HEK293 (cell line): Measurements from ENCODE around the gene PNCK.

Source experiments
- CTCF ChIA-PET: fragments of 350-600 bp; formaldehyde crosslinking; extraction: SDS; loops from one replicate; lab custom pipeline; 2021; ENCODE audit warnings: antibody characterized with exemption; lab: Yijun Ruan, JAX
- POLR2A ChIA-PET: fragments of 300-600 bp; formaldehyde crosslinking; extraction: SDS; loops from one replicate; lab custom pipeline; 2020; ENCODE audit warnings: antibody characterized with exemption, inconsistent platforms; lab: Yijun Ruan, JAX
- H3K27ac ChIP-seq: fragments of 200-500 bp; sonication (Bioruptor generic); 2 replicates; pipeline ENCODE4 v1.5.1; 2014; ENCODE audit warnings: low read depth, low read length, control low read depth, inconsistent platforms; ENCODE audit errors: extremely low read depth
- H3K36me3 ChIP-seq, 2 experiments: fragments of 200-500 bp in 1 of 2; sonication (Bioruptor generic) in 1 of 2; 1 replicate in 1 of 2; 2 replicates in 1 of 2; pipeline ENCODE4 v1.5.1; 2014 to 2017; ENCODE audit warnings: inconsistent platforms in 2 of 2, low read length in 2 of 2; ENCODE audit not compliant: control insufficient read depth in 2 of 2, insufficient read depth in 1 of 2
- H3K4me1 ChIP-seq: fragments of 200-500 bp; sonication (Bioruptor generic); 2 replicates; pipeline ENCODE4 v1.5.1; 2014; ENCODE audit warnings: mild to moderate bottlenecking, low read length, inconsistent platforms; ENCODE audit not compliant: control insufficient read depth, insufficient read depth
- H3K4me3 ChIP-seq: 2 replicates; pipeline ENCODE4 v1.5.1; 2011; ENCODE audit warnings: low read depth, mild to moderate bottlenecking, control low read depth, low read length, moderate library complexity
- H3K9me3 ChIP-seq: fragments of 200-500 bp; sonication (Bioruptor generic); 2 replicates; pipeline ENCODE4 v1.5.1; 2014; ENCODE audit warnings: low read depth, low read length, inconsistent platforms; ENCODE audit not compliant: control insufficient read depth, insufficient read depth
- GLIS2 ChIP-seq: fragments of 450-650 bp; formaldehyde crosslinking; IDR thresholded peaks from 2 replicates; pipeline ENCODE4 v1.5.1; 2016; ENCODE audit warnings: missing biosample characterization, missing genetic modification characterization
- KLF10 ChIP-seq: fragments of 450-650 bp; IDR thresholded peaks from 2 replicates; pipeline ENCODE4 v1.5.1; 2018; ENCODE audit warnings: missing biosample characterization, mild to moderate bottlenecking, missing genetic modification characterization
- YY2 ChIP-seq: fragments of 450-650 bp; formaldehyde crosslinking; IDR thresholded peaks from 2 replicates; pipeline ENCODE4 v1.5.1; 2016; ENCODE audit warnings: missing biosample characterization, missing genetic modification characterization
- ZBTB7A ChIP-seq: fragments of 450-650 bp; formaldehyde crosslinking; IDR thresholded peaks from 2 replicates; pipeline ENCODE4 v1.5.1; 2016; ENCODE audit warnings: low read depth, missing biosample characterization, missing genetic modification characterization
- ZNF211 ChIP-seq: fragments of 450-650 bp; formaldehyde crosslinking; IDR thresholded peaks from 2 replicates; pipeline ENCODE4 v1.5.1; 2016; ENCODE audit warnings: low read depth, missing biosample characterization, missing genetic modification characterization
- ZNF24 ChIP-seq: fragments of 450-650 bp; formaldehyde crosslinking; IDR thresholded peaks from 2 replicates; pipeline ENCODE4 v1.5.1; 2016; ENCODE audit warnings: missing biosample characterization, missing genetic modification characterization
- ZNF560 ChIP-seq: fragments of 450-650 bp; formaldehyde crosslinking; IDR thresholded peaks from 2 replicates; pipeline ENCODE4 v1.5.1; 2017; ENCODE audit warnings: missing biosample characterization, missing genetic modification characterization, borderline replicate concordance
- ZNF561 ChIP-seq: fragments of 450-650 bp; IDR thresholded peaks from 2 replicates; pipeline ENCODE4 v1.5.1; 2018; ENCODE audit warnings: missing biosample characterization, missing genetic modification characterization, borderline replicate concordance
- ZNF600 ChIP-seq: fragments of 450-650 bp; formaldehyde crosslinking; IDR thresholded peaks from 2 replicates; pipeline ENCODE4 v1.5.1; 2016; ENCODE audit warnings: missing biosample characterization, missing genetic modification characterization
- ZNF623 ChIP-seq: fragments of 450-650 bp; formaldehyde crosslinking; IDR thresholded peaks from 2 replicates; pipeline ENCODE4 v1.5.1; 2016; ENCODE audit warnings: missing biosample characterization, missing genetic modification characterization
- ZNF660 ChIP-seq: fragments of 450-650 bp; IDR thresholded peaks from 2 replicates; pipeline ENCODE4 v1.5.1; 2018; ENCODE audit warnings: missing biosample characterization, mild to moderate bottlenecking, missing genetic modification characterization
- ZNF664 ChIP-seq: fragments of 450-650 bp; formaldehyde crosslinking; IDR thresholded peaks from 2 replicates; pipeline ENCODE4 v1.5.1; 2016; ENCODE audit warnings: missing biosample characterization, missing genetic modification characterization
- ZNF830 ChIP-seq: fragments of 450-650 bp; IDR thresholded peaks from 2 replicates; pipeline ENCODE4 v1.5.0; 2018; ENCODE audit warnings: missing biosample characterization, missing genetic modification characterization, low read depth, mild to moderate bottlenecking, moderate library complexity
- ZSCAN30 ChIP-seq: fragments of 450-650 bp; IDR thresholded peaks from 2 replicates; pipeline ENCODE4 v1.5.1; 2018; ENCODE audit warnings: missing biosample characterization, mild to moderate bottlenecking, missing genetic modification characterization, moderate library complexity
- TF ChIP-seq, protein P1 (sequence below): fragments of 450-650 bp; formaldehyde crosslinking; conservative IDR thresholded peaks from 2 replicates; pipeline ENCODE4 v1.5.1; 2016; ENCODE audit warnings: low read depth, missing biosample characterization, missing genetic modification characterization
- TF ChIP-seq, protein P2 (sequence below): fragments of 450-650 bp; IDR thresholded peaks from 2 replicates; pipeline ENCODE4 v1.5.1; 2018; ENCODE audit warnings: missing biosample characterization, missing genetic modification characterization
- TF ChIP-seq, protein P3 (sequence below): fragments of 450-650 bp; formaldehyde crosslinking; IDR thresholded peaks from 2 replicates; pipeline ENCODE4 v1.5.1; 2016; ENCODE audit warnings: missing biosample characterization, missing genetic modification characterization
- TF ChIP-seq, protein P4 (sequence below): fragments of 450-650 bp; formaldehyde crosslinking; IDR thresholded peaks from 2 replicates; pipeline ENCODE4 v1.5.1; 2016; ENCODE audit warnings: missing biosample characterization, missing genetic modification characterization
- TF ChIP-seq, protein P5 (sequence below): fragments of 450-650 bp; formaldehyde crosslinking; IDR thresholded peaks from 2 replicates; pipeline ENCODE4 v1.5.1; 2016; ENCODE audit warnings: missing biosample characterization, missing genetic modification characterization
- TF ChIP-seq, protein P6 (sequence below): fragments of 450-650 bp; formaldehyde crosslinking; IDR thresholded peaks from 2 replicates; pipeline ENCODE4 v1.5.1; 2016; ENCODE audit warnings: missing biosample characterization, missing genetic modification characterization

The PNCK gene

DNA sequence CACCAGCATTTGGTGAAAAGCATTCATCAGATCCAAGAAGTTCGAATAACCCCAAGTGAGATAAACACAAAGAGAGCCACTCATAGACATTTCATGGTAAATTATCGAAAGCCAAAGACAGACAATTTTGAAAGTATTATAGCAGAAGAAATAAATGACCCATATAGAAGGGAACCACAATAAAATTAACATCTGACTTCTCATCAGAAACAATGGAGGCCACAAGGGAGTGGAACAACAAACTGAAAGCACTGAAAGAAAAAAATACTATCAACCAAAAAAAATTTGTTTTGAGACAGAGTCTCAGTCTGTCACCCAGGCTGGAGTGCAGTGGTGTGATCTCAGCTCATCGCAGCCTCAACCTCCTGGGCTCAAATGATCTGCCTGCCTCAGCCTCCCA, 14.3 kb downstream of the PNCK start:
- TF ChIP-seq ZSCAN30 (tag by site-specific recombination) (no peak), GLIS2 (tag by site-specific recombination) (no peak), ZBTB7A (tag by site-specific recombination) (no peak), ZNF600 (no peak)
- TF ChIP-seq, protein P1, sequence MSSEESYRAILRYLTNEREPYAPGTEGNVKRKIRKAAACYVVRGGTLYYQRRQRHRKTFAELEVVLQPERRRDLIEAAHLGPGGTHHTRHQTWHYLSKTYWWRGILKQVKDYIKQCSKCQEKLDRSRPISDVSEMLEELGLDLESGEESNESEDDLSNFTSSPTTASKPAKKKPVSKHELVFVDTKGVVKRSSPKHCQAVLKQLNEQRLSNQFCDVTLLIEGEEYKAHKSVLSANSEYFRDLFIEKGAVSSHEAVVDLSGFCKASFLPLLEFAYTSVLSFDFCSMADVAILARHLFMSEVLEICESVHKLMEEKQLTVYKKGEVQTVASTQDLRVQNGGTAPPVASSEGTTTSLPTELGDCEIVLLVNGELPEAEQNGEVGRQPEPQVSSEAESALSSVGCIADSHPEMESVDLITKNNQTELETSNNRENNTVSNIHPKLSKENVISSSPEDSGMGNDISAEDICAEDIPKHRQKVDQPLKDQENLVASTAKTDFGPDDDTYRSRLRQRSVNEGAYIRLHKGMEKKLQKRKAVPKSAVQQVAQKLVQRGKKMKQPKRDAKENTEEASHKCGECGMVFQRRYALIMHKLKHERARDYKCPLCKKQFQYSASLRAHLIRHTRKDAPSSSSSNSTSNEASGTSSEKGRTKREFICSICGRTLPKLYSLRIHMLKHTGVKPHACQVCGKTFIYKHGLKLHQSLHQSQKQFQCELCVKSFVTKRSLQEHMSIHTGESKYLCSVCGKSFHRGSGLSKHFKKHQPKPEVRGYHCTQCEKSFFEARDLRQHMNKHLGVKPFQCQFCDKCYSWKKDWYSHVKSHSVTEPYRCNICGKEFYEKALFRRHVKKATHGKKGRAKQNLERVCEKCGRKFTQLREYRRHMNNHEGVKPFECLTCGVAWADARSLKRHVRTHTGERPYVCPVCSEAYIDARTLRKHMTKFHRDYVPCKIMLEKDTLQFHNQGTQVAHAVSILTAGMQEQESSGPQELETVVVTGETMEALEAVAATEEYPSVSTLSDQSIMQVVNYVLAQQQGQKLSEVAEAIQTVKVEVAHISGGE (tag by site-specific recombination): no peak
- TF ChIP-seq, protein P2, sequence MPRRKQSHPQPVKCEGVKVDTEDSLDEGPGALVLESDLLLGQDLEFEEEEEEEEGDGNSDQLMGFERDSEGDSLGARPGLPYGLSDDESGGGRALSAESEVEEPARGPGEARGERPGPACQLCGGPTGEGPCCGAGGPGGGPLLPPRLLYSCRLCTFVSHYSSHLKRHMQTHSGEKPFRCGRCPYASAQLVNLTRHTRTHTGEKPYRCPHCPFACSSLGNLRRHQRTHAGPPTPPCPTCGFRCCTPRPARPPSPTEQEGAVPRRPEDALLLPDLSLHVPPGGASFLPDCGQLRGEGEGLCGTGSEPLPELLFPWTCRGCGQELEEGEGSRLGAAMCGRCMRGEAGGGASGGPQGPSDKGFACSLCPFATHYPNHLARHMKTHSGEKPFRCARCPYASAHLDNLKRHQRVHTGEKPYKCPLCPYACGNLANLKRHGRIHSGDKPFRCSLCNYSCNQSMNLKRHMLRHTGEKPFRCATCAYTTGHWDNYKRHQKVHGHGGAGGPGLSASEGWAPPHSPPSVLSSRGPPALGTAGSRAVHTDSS (tag by site-specific recombination): no peak
- TF ChIP-seq, all 188 proteins: peak for 0
- ChIA-PET POLR2A (no interaction called here), CTCF (interaction anchor here (0.8 to 4.3 kb wide), 5 partner anchors 8 to 120 kb away, joined by 3 to 40 read pairs (median 5); no protein-coding TSS in a partner anchor)
- H3K36me3 ChIP-seq: no peaks in the 10 kb centered on the region
- no peaks in the 10 kb centered on the region for H3K9me3 ChIP-seq
- no peak overlapping the region for H3K4me3 ChIP-seq
- H3K4me1 ChIP-seq: no peaks in the 10 kb centered on the region
- no peak overlapping the region for H3K27ac ChIP-seq

DNA sequence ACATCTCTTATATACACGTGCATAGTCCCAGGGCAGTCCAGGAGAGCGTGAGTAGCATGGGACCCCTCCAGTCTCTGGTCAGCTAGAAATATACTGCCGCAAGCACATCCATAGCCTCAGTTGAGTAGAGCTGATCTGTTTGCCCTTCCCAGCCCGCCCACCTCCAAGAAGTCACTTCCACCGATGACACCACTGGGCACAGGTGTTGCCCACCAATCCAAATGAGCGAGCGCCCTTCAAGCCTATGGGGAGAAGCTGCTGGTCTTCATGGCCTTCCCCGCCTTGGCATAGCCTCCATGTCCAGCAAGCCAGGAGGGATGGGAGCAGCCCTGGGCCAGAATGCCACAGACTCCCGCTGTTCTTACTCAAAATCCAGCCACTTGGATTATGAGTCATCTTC, 16.5 kb downstream of the PNCK start:
- CTCF ChIA-PET: interaction anchor here (0.9 to 4.3 kb wide), 7 partner anchors 8 to 118 kb away, joined by 4 to 40 read pairs (median 7); no protein-coding TSS in a partner anchor
- TF ChIP-seq, protein P3, sequence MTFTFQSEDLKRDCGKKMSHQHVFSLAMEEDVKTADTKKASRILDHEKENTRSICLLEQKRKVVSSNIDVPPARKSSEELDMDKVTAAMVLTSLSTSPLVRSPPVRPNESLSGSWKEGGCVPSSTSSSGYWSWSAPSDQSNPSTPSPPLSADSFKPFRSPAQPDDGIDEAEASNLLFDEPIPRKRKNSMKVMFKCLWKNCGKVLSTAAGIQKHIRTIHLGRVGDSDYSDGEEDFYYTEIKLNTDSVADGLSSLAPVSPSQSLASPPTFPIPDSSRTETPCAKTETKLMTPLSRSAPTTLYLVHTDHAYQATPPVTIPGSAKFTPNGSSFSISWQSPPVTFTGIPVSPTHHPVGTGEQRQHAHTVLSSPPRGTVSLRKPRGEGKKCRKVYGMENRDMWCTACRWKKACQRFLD (tag by site-specific recombination): no peak
- TF ChIP-seq ZNF560 (no peak), ZNF24 (no peak), YY2 (tag by site-specific recombination) (no peak), ZNF830 (tag by site-specific recombination) (no peak), ZNF660 (tag by site-specific recombination) (no peak), ZNF664 (tag by site-specific recombination) (no peak), ZNF623 (tag by site-specific recombination) (no peak), ZNF561 (tag by site-specific recombination) (no peak), ZNF211 (tag by site-specific recombination) (no peak), KLF10 (no peak)
- TF ChIP-seq, protein P4, sequence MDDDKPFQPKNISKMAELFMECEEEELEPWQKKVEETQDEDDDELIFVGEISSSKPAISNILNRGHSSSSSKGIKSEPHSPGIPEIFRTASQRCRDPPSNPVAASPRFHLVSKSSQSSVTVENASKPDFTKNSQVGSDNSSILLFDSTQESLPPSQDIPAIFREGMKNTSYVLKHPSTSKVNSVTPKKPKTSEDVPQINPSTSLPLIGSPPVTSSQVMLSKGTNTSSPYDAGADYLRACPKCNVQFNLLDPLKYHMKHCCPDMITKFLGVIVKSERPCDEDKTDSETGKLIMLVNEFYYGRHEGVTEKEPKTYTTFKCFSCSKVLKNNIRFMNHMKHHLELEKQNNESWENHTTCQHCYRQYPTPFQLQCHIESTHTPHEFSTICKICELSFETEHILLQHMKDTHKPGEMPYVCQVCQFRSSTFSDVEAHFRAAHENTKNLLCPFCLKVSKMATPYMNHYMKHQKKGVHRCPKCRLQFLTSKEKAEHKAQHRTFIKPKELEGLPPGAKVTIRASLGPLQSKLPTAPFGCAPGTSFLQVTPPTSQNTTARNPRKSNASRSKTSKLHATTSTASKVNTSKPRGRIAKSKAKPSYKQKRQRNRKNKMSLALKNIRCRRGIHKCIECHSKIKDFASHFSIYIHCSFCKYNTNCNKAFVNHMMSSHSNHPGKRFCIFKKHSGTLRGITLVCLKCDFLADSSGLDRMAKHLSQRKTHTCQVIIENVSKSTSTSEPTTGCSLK (tag by site-specific recombination): no peak
- TF ChIP-seq, protein P5, sequence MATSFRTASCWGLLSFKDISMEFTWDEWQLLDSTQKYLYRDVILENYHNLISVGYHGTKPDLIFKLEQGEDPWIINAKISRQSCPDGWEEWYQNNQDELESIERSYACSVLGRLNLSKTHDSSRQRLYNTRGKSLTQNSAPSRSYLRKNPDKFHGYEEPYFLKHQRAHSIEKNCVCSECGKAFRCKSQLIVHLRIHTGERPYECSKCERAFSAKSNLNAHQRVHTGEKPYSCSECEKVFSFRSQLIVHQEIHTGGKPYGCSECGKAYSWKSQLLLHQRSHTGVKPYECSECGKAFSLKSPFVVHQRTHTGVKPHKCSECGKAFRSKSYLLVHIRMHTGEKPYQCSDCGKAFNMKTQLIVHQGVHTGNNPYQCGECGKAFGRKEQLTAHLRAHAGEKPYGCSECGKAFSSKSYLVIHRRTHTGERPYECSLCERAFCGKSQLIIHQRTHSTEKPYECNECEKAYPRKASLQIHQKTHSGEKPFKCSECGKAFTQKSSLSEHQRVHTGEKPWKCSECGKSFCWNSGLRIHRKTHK (tag by site-specific recombination): no peak
- TF ChIP-seq, protein P6, sequence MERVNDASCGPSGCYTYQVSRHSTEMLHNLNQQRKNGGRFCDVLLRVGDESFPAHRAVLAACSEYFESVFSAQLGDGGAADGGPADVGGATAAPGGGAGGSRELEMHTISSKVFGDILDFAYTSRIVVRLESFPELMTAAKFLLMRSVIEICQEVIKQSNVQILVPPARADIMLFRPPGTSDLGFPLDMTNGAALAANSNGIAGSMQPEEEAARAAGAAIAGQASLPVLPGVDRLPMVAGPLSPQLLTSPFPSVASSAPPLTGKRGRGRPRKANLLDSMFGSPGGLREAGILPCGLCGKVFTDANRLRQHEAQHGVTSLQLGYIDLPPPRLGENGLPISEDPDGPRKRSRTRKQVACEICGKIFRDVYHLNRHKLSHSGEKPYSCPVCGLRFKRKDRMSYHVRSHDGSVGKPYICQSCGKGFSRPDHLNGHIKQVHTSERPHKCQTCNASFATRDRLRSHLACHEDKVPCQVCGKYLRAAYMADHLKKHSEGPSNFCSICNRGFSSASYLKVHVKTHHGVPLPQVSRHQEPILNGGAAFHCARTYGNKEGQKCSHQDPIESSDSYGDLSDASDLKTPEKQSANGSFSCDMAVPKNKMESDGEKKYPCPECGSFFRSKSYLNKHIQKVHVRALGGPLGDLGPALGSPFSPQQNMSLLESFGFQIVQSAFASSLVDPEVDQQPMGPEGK (tag by site-specific recombination): no peak
- no peak overlapping the region for H3K4me3 ChIP-seq
- H3K9me3 ChIP-seq: no peaks in the 10 kb centered on the region; the same call in 1 of the 2 replicates
- H3K4me1 ChIP-seq: no peaks in the 10 kb centered on the region
- no peak overlapping the region for H3K27ac ChIP-seq
- no peaks in the 10 kb centered on the region for H3K36me3 ChIP-seq
- POLR2A ChIA-PET: no interaction called here
